MCF 10A (cell line): ENCODE measurements around the gene SH3GL3. TPM values are rescaled to one million over a fixed set of nuclear protein-coding genes. Genes with fewer than 3 reads are reported as not detected.

Experiments used
- BruUV-seq: library from RNA; stranded (reverse); fragments of 400-500 nt; replicated peaks from 2 replicates; lab custom pipeline; 2021; lab: Mats Ljungman, UMichigan
- CTCF ChIA-PET: fragments of 300-600 bp; sonication (Branson Sonifier 250); formaldehyde crosslinking; extraction: SDS; loops from one replicate; lab custom pipeline; 2021; ENCODE audit warnings: antibody characterized with exemption, inconsistent platforms; lab: Yijun Ruan, JAX
- POLR2A ChIA-PET: fragments of 300-600, 350-650 bp; sonication (Branson Sonifier 250); formaldehyde crosslinking; extraction: SDS; loops from one replicate; lab custom pipeline; 2020; ENCODE audit warnings: antibody characterized with exemption, inconsistent platforms; lab: Yijun Ruan, JAX
- DNase-seq: peaks from one replicate; pipeline ENCODE4 v3.0.0-alpha.2; 2018; ENCODE audit not compliant: unreplicated experiment
- H3K27ac Mint-ChIP-seq: one replicate; pipeline ENCODE4 v1.8.0; 2022; ENCODE audit warnings: mild to moderate bottlenecking, low read depth, mixed read lengths; ENCODE audit not compliant: unreplicated experiment
- H3K27me3 Mint-ChIP-seq: one replicate; pipeline ENCODE4 v1.8.0; 2022; ENCODE audit warnings: mixed read lengths; ENCODE audit not compliant: insufficient read depth, unreplicated experiment
- H3K36me3 Mint-ChIP-seq: one replicate; pipeline ENCODE4 v1.8.0; 2022; ENCODE audit warnings: mild to moderate bottlenecking, moderate library complexity, mixed read lengths; ENCODE audit not compliant: insufficient read depth, unreplicated experiment
- H3K4me1 Mint-ChIP-seq: one replicate; pipeline ENCODE4 v1.8.0; 2022; ENCODE audit warnings: mixed read lengths; ENCODE audit not compliant: insufficient read depth, unreplicated experiment
- H3K4me3 Mint-ChIP-seq: one replicate; pipeline ENCODE4 v1.8.0; 2022; ENCODE audit warnings: mild to moderate bottlenecking, moderate library complexity, mixed read lengths; ENCODE audit not compliant: unreplicated experiment
- H3K9me3 Mint-ChIP-seq: one replicate; pipeline ENCODE4 v1.8.0; 2022; ENCODE audit warnings: mixed read lengths; ENCODE audit not compliant: unreplicated experiment
- CTCF ChIP-seq: fragments of 200-600 bp; IDR thresholded peaks from one replicate; pipeline ENCODE4 v1.8.0; 2022; ENCODE audit warnings: antibody characterized with exemption, mild to moderate bottlenecking; ENCODE audit not compliant: unreplicated experiment
- intact Hi-C: fragments of 100-400 bp; cut with micrococcal nuclease; formaldehyde crosslinking; loops from 2 replicates; pipeline ENCODE4 v1.14.1; 2022
- total RNA-seq: library from RNA; stranded (reverse); gene quantifications from 2 replicates; pipeline ENCODE4 v1.2.3, GENCODE V29; 2022

Gene SH3GL3
- total RNA-seq, 1 experiment from 2014 or later, result 0.19 TPM

DNA sequence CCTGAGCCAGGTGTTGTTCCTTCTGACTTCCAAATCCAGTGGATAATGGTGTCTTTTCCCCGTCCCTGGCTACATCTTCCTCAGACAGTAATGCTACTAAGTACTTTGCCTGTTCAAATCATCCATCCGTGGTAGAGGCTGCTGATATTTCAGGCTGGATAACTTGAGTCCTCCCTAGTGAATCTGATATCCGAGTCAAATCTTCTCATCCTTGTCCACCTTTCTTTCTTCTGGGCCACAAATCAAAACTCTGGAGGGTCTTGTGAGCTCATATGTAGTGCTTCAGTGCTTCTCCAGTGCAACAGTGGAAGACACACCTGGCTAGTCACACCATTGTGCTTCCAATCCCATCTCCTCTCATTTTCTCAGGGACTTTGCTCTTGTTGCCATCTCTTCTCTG, 11.2 kb downstream of the SH3GL3 start:
- no peaks in the 10 kb centered on the region for H3K9me3 Mint-ChIP-seq
- ChIA-PET POLR2A (interaction anchor here (1.5 kb wide), 1 partner anchor 11 kb away, joined by 3 read pairs; the partner anchor contains the start of gene SH3GL3), CTCF (interaction anchor here (1.0 kb wide), 1 partner anchor 10 kb away, joined by 4 read pairs; no protein-coding TSS in a partner anchor)
- H3K4me1 Mint-ChIP-seq, result no peaks in the 10 kb centered on the region
- DNase-seq, result no peak
- intact Hi-C loops, result no loop called here
- no TSS peak for BruUV-seq
- peaks cover 17% of the 10 kb centered on the region for H3K27me3 Mint-ChIP-seq
- TF ChIP-seq CTCF, result no peak
- H3K27ac Mint-ChIP-seq, result no peak overlapping the region
- H3K36me3 Mint-ChIP-seq, result peaks cover 7% of the 10 kb centered on the region
- H3K4me3 Mint-ChIP-seq, result no peak overlapping the region

- Mint-ChIP-seq H3K4me3 (no peak overlapping the region), H3K4me1 (no peaks in the 10 kb centered on the region), H3K27me3 (peaks cover 17% of the 10 kb centered on the region), H3K9me3 (no peaks in the 10 kb centered on the region), H3K36me3 (peaks cover 7% of the 10 kb centered on the region), H3K27ac (no peak overlapping the region)
- ChIA-PET CTCF (interaction anchor here (1.2 kb wide), 1 partner anchor 96 kb away, joined by 5 read pairs; no protein-coding TSS in a partner anchor), POLR2A (interaction anchor here (0.6 kb wide), 1 partner anchor 270 kb away, joined by 3 read pairs; no protein-coding TSS in a partner anchor)
- no peak for DNase-seq
- TF ChIP-seq CTCF, result no peak
- BruUV-seq, result no TSS peak
- intact Hi-C loops, result no loop called here
These were observed 14.9 kb downstream of the SH3GL3 start for GRCh38 chr15:83462026-83462425.

DNA sequence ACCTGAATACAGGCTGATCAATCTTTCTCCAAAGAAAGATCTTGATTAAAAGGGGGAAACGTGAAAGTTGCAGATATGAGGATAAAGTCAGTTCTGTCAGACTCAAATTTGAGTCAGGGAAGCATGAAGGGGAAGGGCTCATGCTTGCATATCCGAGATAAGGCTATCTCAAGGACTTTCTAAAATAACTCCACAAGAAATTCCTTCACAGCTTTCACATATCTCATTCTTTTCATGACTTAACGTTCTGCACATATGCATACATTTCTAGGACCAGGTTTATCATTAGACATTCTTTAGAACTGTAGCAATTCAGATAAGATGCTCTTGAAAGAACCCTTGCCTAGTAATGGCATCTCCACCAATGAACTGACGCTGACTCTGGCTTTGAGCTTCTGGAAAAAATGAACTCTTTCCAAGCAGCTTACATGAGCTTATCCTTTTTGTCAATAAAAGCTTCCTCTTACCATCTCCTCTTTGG, 15.9 kb downstream of the SH3GL3 start:
- intact Hi-C loops, result no loop called here
- Mint-ChIP-seq H3K36me3 (peaks cover 7% of the 10 kb centered on the region), H3K4me1 (no peaks in the 10 kb centered on the region), H3K27me3 (peaks cover 17% of the 10 kb centered on the region), H3K9me3 (no peaks in the 10 kb centered on the region), H3K27ac (no peak overlapping the region), H3K4me3 (no peak overlapping the region)
- no peak for TF ChIP-seq CTCF
- no peak for DNase-seq
- CTCF ChIA-PET, result interaction anchor here (1.2 to 1.3 kb wide), 2 partner anchors 27 to 96 kb away, joined by 4 to 5 read pairs; no protein-coding TSS in a partner anchor
- POLR2A ChIA-PET, result interaction anchor here (0.7 kb wide), 1 partner anchor 54 kb away, joined by 3 read pairs; no protein-coding TSS in a partner anchor
- no TSS peak for BruUV-seq

- BruUV-seq, result no TSS peak
- H3K27ac Mint-ChIP-seq, result no peak overlapping the region
- TF ChIP-seq CTCF, result no peak
- no peak for DNase-seq
- H3K9me3 Mint-ChIP-seq, result no peaks in the 10 kb centered on the region
- no peaks in the 10 kb centered on the region for H3K36me3 Mint-ChIP-seq
- CTCF ChIA-PET, result no interaction called here
- no peak overlapping the region for H3K4me3 Mint-ChIP-seq
- H3K27me3 Mint-ChIP-seq, result no peaks in the 10 kb centered on the region
- intact Hi-C loops, result no loop called here
- no peaks in the 10 kb centered on the region for H3K4me1 Mint-ChIP-seq
- POLR2A ChIA-PET, result no interaction called here
These were observed 23.7 kb downstream of the SH3GL3 start for GRCh38 chr15:83470887-83471286.
